ENCODE measurements around the gene ATP10B. TPM values are rescaled to one million over a fixed set of nuclear protein-coding genes. Genes with fewer than 3 reads are reported as not detected.

Gene ATP10B
- total and polyA plus RNA-seq, 10 of the 15 experiments (the other 5 are each of a cell fraction or from before 2014, with no cell fraction given): not detected

DNA sequence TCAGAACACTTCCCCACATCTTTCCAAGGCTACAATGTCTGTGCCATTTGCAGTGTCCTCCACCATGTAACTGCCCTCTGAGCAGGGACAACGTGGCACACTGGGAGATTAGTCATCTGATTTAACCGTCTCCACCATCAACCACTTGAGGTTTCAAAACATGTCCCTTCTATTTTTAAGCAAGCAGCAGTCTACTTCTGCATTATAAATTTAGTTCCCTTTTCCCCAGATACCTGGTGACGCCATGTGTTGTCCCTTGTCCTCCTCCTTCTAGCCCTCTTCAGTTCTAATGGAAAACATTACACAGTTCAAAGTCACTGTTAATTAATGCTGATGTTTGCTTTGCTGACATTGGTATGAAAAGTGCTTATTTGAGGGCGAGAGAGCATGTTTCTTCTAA is 52.8 kb downstream of the ATP10B start (continued):
- no peak for TF ChIP-seq STAT3 (IDR thresholded peaks at IDR 0.05; ENCODE audit: low read depth, low read length)

DNA sequence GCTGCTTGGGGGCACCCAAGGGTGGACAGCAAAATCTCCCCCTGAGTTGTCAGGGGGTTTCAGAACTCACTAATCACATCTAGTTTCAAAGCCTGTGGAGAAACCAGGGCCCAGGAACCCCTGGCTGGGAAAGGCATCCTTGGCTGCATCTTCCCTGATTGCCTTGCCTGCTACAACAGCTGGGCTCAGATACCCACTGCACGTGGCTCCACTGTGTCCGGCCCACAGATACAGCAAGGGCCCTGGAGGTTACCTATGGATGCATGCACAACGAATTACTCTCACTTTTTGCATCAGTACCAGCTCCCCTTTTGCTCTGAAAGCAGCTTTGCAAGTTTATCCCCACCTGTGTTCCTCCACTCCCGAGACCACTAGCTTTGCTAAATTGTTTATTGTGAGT is 55.0 kb downstream of the ATP10B start:
- Histone ChIP-seq H3K79me2 (ENCODE audit: control insufficient read depth, insufficient read depth, low read length) (no peaks in the 10 kb centered on the region), H3K4me3 (no peak overlapping the region), H4K20me1 (ENCODE audit: control insufficient read depth, insufficient read depth) (no peaks in the 10 kb centered on the region), H3K27me3 (replicated peaks in 1 of 2; ENCODE audit: control insufficient read depth in 2 of 2, insufficient read depth in 2 of 2, low read length in 1 of 2) (peaks cover 0 to 2% of the 10 kb centered on the region in 2 experiments; a peak in 1 of 4 replicates), H3K27ac (ENCODE audit: control insufficient read depth, insufficient read depth) (no peak overlapping the region), H3K9ac (ENCODE audit: control insufficient read depth, insufficient read depth, low read length) (no peak overlapping the region), H3K36me3 (ENCODE audit: control insufficient read depth in 2 of 2, insufficient read depth in 2 of 2, low read length in 1 of 2) (no peaks in the 10 kb centered on the region), H3K9me3 (replicated peaks; ENCODE audit: control insufficient read depth, insufficient read depth, low read length) (no peaks in the 10 kb centered on the region), H3K4me1 (ENCODE audit: control insufficient read depth, insufficient read depth, low read length) (no peaks in the 10 kb centered on the region; the same call in 1 of the 2 replicates), H2AFZ (ENCODE audit: control insufficient read depth, low read depth, low read length) (no peak overlapping the region), H3K4me2 (ENCODE audit: control insufficient read depth, insufficient read depth) (no peak overlapping the region)
- in situ Hi-C loops (cut with MboI) (no loop called here), intact Hi-C loops (cut with micrococcal nuclease; ENCODE audit: unreplicated experiment) (no loop called here)
- ChIA-PET SMC1A (ENCODE audit: uncharacterized antibody, unreplicated experiment) (interaction anchor here (0.5 to 10.0 kb wide), 6 partner anchors 10 to 289 kb away, joined by 3 to 53 read pairs (median 6); no protein-coding TSS in a partner anchor), POLR2A (no interaction called here), RAD21 (ENCODE audit: unreplicated experiment) (interaction anchor here (1.0 to 1.1 kb wide), 2 partner anchors 24 to 45 kb away, joined by 3 read pairs; no protein-coding TSS in a partner anchor), CTCF (interaction anchor here (0.8 to 0.9 kb wide), 2 partner anchors 358 to 359 kb away, joined by 4 to 7 read pairs; no protein-coding TSS in a partner anchor)
- ATAC-seq (no peak), DNase-seq (ENCODE audit: low read depth, low spot score) (no peak), FAIRE-seq (no peak)
- TF ChIP-seq IRF4 (IDR thresholded peaks at IDR 0.05; ENCODE audit: low read depth, low read length) (no peak), CBX5 (IDR thresholded peaks at IDR 0.05; ENCODE audit: low read depth) (no peak), POLR2AphosphoS5 (IDR thresholded peaks at IDR 0.05; ENCODE audit: low read length) (no peak), SIX5 (IDR thresholded peaks at IDR 0.05; ENCODE audit: low read depth, low read length, severe bottlenecking) (no peak), ATF7 (IDR thresholded peaks at IDR 0.05; ENCODE audit: low read depth) (no peak), FOXM1 (IDR thresholded peaks at IDR 0.05; ENCODE audit: low read depth, low read length) (no peak), SMARCA5 (IDR thresholded peaks at IDR 0.05) (no peak), NBN (IDR thresholded peaks at IDR 0.05) (no peak), KLF5 (IDR thresholded peaks at IDR 0.05; ENCODE audit: partially characterized antibody) (no peak), STAT1 (conservative IDR thresholded peaks at IDR 0.05) (no peak), RAD51 (IDR thresholded peaks at IDR 0.05) (no peak), SREBF2 (IDR thresholded peaks at IDR 0.05; ENCODE audit: low read length) (no peak), BMI1 (IDR thresholded peaks at IDR 0.05; ENCODE audit: borderline replicate concordance) (no peak), YBX1 (IDR thresholded peaks at IDR 0.05) (no peak), NFYB (IDR thresholded peaks at IDR 0.05; ENCODE audit: insufficient read depth, low read depth, low read length) (no peak)
- TF ChIP-seq, protein P1, sequence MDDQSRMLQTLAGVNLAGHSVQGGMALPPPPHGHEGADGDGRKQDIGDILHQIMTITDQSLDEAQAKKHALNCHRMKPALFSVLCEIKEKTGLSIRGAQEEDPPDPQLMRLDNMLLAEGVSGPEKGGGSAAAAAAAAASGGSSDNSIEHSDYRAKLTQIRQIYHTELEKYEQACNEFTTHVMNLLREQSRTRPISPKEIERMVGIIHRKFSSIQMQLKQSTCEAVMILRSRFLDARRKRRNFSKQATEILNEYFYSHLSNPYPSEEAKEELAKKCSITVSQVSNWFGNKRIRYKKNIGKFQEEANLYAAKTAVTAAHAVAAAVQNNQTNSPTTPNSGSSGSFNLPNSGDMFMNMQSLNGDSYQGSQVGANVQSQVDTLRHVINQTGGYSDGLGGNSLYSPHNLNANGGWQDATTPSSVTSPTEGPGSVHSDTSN (IDR thresholded peaks at IDR 0.05; ENCODE audit: insufficient replicate concordance, low read depth, low read length): no peak
- TF ChIP-seq, protein P2, sequence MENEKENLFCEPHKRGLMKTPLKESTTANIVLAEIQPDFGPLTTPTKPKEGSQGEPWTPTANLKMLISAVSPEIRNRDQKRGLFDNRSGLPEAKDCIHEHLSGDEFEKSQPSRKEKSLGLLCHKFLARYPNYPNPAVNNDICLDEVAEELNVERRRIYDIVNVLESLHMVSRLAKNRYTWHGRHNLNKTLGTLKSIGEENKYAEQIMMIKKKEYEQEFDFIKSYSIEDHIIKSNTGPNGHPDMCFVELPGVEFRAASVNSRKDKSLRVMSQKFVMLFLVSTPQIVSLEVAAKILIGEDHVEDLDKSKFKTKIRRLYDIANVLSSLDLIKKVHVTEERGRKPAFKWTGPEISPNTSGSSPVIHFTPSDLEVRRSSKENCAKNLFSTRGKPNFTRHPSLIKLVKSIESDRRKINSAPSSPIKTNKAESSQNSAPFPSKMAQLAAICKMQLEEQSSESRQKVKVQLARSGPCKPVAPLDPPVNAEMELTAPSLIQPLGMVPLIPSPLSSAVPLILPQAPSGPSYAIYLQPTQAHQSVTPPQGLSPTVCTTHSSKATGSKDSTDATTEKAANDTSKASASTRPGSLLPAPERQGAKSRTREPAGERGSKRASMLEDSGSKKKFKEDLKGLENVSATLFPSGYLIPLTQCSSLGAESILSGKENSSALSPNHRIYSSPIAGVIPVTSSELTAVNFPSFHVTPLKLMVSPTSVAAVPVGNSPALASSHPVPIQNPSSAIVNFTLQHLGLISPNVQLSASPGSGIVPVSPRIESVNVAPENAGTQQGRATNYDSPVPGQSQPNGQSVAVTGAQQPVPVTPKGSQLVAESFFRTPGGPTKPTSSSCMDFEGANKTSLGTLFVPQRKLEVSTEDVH (IDR thresholded peaks at IDR 0.05; ENCODE audit: low read depth, partially characterized antibody): no peak
- 2% methylated on average over 4 of the region's 4 CpGs for WGBS (ENCODE audit: insufficient coverage, insufficient replicate concordance, low lambda C conversion rate, missing lambda C conversion rate)
- BruUV-seq (replicated peaks): no TSS peak

All from GM12878 (cell line).